ENCODE measurements around the gene SPATA22.
"Not testable (repeated sequence)": the region's sequence is repeated elsewhere in the genome, so short reads cannot be mapped to it uniquely, and the experiment has no call there.

SPATA22 gene

DNA sequence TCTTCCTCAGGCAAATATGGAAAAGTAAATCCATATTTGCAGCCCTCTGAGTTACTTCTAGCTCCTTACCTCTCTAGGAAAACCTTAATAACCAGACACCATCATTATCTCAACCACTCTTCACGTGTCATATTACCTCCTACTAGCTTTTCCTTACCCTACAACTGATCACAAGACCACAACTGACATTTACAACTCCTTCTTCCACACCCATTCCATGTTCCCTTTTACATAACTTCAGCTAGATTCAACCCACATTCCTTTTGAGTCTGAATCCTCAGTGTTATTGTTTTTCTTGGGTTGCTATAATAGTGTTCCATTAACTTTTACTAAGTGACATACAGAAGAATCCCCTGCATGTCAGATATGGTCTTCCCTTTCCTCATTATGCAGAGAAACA is 33.3 kb downstream of the SPATA22 start:
- Histone ChIP-seq H3K9me3 (no peaks in the 10 kb centered on the region), H3K27ac (no peak overlapping the region), H3K36me3 (no peaks in the 10 kb centered on the region), H3K4me1 (no peaks in the 10 kb centered on the region), H3K4me3 (no peak overlapping the region), H3K27me3 (no peaks in the 10 kb centered on the region)
- TF ChIP-seq, protein P1, sequence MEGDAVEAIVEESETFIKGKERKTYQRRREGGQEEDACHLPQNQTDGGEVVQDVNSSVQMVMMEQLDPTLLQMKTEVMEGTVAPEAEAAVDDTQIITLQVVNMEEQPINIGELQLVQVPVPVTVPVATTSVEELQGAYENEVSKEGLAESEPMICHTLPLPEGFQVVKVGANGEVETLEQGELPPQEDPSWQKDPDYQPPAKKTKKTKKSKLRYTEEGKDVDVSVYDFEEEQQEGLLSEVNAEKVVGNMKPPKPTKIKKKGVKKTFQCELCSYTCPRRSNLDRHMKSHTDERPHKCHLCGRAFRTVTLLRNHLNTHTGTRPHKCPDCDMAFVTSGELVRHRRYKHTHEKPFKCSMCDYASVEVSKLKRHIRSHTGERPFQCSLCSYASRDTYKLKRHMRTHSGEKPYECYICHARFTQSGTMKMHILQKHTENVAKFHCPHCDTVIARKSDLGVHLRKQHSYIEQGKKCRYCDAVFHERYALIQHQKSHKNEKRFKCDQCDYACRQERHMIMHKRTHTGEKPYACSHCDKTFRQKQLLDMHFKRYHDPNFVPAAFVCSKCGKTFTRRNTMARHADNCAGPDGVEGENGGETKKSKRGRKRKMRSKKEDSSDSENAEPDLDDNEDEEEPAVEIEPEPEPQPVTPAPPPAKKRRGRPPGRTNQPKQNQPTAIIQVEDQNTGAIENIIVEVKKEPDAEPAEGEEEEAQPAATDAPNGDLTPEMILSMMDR (IDR thresholded peaks at IDR 0.05): no peak
- intact Hi-C loops (cut with DNase I; ENCODE audit: low total_unique reads): no loop called here
- DNase-seq: no peak

DNA sequence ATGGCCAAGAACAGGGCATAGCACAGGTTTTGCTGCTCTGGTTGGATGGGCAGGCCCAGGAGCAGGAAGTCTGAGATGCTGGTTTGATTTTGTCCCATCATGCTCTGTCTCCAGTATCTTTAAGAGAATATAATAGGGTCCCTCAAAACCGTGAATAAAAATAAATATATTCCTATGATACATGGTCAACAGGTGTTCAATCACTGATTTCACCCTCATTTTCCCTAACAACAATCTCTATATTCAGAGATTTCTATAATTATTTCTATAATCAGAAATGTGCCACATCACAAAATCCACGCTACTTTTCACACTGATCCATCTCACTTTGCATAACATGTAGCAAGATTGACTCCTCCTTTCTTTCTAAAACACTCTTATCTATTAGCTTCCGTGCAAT is 37.9 kb downstream of the SPATA22 start, which contains the start of gene OR1E2:
TSS of gene OR1E2 (minus strand) at position 101 of the 400 bp plus-strand sequence. CDS start at position 101, 0 bp downstream.
- DNase-seq: no peak
- H3K27ac ChIP-seq: no peak within 1 kb of the TSS
- peaks cover 0 to 1% (median 0%) of the 10 kb centered on the region in 3 donors for H3K9me3 ChIP-seq
- intact Hi-C loops (cut with DNase I; ENCODE audit: low total_unique reads): no loop called here
- TF ChIP-seq, protein P1 (IDR thresholded peaks at IDR 0.05): no peak
- no peaks in the 10 kb centered on the region for H3K27me3 ChIP-seq
- H3K4me3 ChIP-seq: no peak within 1 kb of the TSS
- no peaks in the 10 kb centered on the region for H3K36me3 ChIP-seq
- H3K4me1 ChIP-seq: no peaks in the 10 kb centered on the region

DNA sequence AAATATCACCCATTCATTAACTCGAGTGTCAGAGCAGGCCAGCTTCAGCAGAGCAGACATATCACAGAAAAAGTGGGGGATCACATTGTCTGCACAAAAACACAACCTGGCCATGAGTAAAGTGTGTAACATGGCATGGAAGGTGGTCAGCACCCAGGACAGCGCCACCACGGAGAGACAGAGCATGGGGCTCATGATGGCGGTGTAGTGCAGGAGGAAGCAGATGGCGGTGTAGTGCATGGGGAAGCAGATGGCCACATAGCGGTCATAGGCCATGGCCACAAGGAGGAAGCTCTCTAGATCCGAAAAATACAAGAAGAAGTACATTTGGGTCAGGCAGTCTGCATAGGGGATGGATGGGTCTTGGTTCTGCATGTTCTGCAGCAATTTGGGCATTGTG is 38.4 kb downstream of the SPATA22 start:
- DNase-seq; H3K4me1 ChIP-seq; H3K9me3 ChIP-seq; intact Hi-C loops (cut with DNase I; ENCODE audit: low total_unique reads); H3K4me3 ChIP-seq; H3K36me3 ChIP-seq; H3K27me3 ChIP-seq; H3K27ac ChIP-seq: not testable (repeated sequence)

DNA sequence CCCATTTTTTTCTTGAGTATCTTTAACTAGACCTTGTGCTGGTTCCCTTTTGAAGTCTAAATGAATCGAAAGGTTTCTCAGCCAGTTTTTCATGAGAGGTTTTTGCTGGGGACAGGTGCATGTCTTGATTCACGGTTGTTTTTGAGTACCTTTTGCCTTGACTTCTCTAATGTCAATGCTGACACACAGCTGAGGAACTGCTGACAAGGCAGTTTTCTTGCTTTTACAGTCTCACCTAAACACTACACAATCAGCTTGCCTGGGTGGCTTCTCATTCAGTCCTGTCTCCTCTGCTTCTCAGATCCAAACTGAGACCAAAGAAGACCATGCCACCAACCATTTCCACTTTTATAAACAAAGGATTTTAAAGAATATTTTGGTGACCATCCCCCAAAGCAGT is 53.4 kb downstream of the SPATA22 start:
- H3K9me3 ChIP-seq: no peaks in the 10 kb centered on the region
- TF ChIP-seq, protein P1 (IDR thresholded peaks at IDR 0.05): no peak
- no peaks in the 10 kb centered on the region for H3K36me3 ChIP-seq
- no peaks in the 10 kb centered on the region for H3K27me3 ChIP-seq
- intact Hi-C loops (cut with DNase I; ENCODE audit: low total_unique reads): no loop called here
- H3K4me1 ChIP-seq: no peaks in the 10 kb centered on the region
- no peak overlapping the region for H3K27ac ChIP-seq
- H3K4me3 ChIP-seq: no peak overlapping the region
- no peak for DNase-seq

DNA sequence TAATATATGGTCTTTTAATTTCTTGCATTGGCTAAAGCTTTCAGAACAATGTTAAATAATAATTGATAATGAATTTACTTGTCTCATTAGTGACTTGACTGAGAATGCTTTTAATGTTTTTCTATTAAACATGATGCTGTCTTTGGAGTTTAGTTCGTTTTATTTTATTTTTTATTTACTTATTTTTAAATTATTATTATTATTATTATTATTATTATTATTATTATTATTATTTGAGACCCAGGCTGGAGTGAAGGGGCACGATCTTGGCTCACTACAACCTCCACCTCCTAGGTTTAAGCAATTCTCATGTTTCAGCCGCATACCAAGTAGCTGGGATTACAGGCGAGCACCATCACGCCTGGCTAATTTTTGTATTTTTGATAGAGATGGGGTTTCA is 56.0 kb downstream of the SPATA22 start:
- Histone ChIP-seq H3K27me3 (no peaks in the 10 kb centered on the region), H3K4me1 (no peaks in the 10 kb centered on the region), H3K9me3 (no peaks in the 10 kb centered on the region), H3K4me3 (no peak overlapping the region), H3K27ac (no peak overlapping the region), H3K36me3 (no peaks in the 10 kb centered on the region)
- intact Hi-C loops (cut with DNase I; ENCODE audit: low total_unique reads): no loop called here
- TF ChIP-seq, protein P1 (IDR thresholded peaks at IDR 0.05): no peak
- no peak for DNase-seq

DNA sequence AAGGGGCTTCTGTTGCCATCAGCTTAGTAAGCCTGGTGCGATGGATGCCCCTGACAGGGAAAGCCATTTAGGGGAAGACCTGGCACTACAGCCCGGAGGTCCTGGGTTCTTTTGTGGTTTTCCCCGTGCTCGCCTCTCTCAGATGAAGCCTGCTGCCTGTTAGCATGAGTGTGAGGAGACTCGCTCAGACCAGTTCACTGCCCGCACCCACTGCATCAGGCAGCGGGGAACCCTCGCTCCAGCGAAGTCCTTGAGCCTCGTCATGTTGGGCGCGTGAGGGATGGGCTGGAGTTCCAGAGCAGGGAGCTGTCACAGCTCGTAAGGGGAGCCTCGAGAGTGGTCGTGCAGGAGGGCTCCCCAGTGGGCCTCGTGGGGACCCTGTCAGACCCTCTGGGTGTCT is 59.4 kb downstream of the SPATA22 start:
- H3K9me3 ChIP-seq; H3K36me3 ChIP-seq; H3K27ac ChIP-seq; DNase-seq; H3K27me3 ChIP-seq; intact Hi-C loops (cut with DNase I; ENCODE audit: low total_unique reads); H3K4me1 ChIP-seq; H3K4me3 ChIP-seq: not testable (repeated sequence)

DNA sequence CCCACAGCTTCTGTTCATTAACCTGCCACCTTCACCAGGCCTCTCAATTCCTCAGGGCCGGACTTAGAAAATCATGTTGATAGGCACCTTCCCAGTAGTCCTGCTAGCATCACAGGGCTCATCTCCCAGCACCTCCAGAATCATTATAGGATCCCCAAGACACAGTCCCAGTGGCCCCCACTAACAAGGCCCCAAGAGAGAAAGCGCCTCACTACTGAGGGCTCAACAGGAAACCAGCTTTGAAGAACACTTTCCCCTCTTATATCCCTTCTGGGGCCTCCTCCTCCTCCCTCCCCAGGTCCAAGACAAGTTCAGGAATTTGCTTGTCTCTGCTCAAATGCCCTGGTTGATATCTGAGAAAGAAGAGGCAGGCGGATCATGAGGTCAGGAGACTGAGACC is 60.5 kb downstream of the SPATA22 start, which contains the start of gene OR3A3:
TSS of gene OR3A3 (plus strand) at position 301 of the 400 bp plus-strand sequence.
- Histone ChIP-seq H3K4me1 (no peaks in the 10 kb centered on the region), H3K9me3 (peaks cover 0 to 13% (median 4%) of the 10 kb centered on the region in 3 donors), H3K27ac (no peak within 1 kb of the TSS), H3K4me3 (no peak within 1 kb of the TSS), H3K27me3 (no peaks in the 10 kb centered on the region), H3K36me3 (no peaks in the 10 kb centered on the region)
- intact Hi-C loops (cut with DNase I; ENCODE audit: low total_unique reads): no loop called here
- TF ChIP-seq, protein P1 (IDR thresholded peaks at IDR 0.05): no peak
- DNase-seq: no peak

DNA sequence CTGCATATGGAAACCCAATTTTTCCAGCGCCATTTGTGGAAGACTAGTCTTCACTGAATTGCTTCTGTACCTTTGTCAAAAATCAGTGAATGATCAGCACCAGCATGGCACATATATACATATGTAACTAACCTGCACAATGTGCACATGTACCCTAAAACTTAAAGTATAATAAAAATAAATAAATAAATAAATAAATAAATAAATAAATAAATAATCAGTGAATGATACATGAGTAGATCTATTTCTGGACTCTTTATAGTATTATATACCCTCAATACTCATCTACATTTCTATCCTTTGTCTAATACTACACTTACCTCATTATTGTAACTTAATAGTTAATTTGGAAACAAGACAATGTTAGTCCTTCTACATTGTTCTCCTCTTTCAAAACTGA is 67.8 kb downstream of the SPATA22 start:
- H3K27ac ChIP-seq; H3K4me1 ChIP-seq; DNase-seq; H3K36me3 ChIP-seq; intact Hi-C loops (cut with DNase I; ENCODE audit: low total_unique reads); H3K27me3 ChIP-seq; H3K4me3 ChIP-seq: not testable (repeated sequence)
- peaks cover 0 to 13% (median 4%) of the 10 kb centered on the region in 3 donors for H3K9me3 ChIP-seq

All from tibial artery (tissue), 4 donors.